Nephron (organoid): ENCODE data around the gene GRIN3B.

ENCODE experiments used
- H3K27ac Mint-ChIP-seq, 3 experiments: 2 replicates each; pipeline ENCODE4 v1.8.0; 2020; ENCODE audit warnings: mixed read lengths in 3 of 3, mild to moderate bottlenecking in 2 of 3, moderate library complexity in 1 of 3
- H3K27me3 Mint-ChIP-seq: 2 replicates; pipeline ENCODE4 v1.8.0; 2021; ENCODE audit warnings: low read depth, mild to moderate bottlenecking, moderate library complexity, mixed read lengths
- H3K36me3 Mint-ChIP-seq: 2 replicates; pipeline ENCODE4 v1.8.0; 2020; ENCODE audit warnings: low read depth, mixed read lengths
- H3K4me1 Mint-ChIP-seq: 2 replicates; pipeline ENCODE4 v1.8.0; 2020; ENCODE audit warnings: mixed read lengths
- H3K4me3 Mint-ChIP-seq, 3 experiments: 2 replicates each; pipeline ENCODE4 v1.8.0; 2020; ENCODE audit warnings: mild to moderate bottlenecking in 3 of 3, mixed read lengths in 3 of 3, moderate library complexity in 2 of 3
- H3K9me3 Mint-ChIP-seq: 2 replicates; pipeline ENCODE4 v1.8.0; 2020; ENCODE audit warnings: mixed read lengths
- TF ChIP-seq, protein P1 (sequence below), 3 experiments: fragments of 200-600 bp; sonication (generic); IDR thresholded peaks; one replicate each; pipeline ENCODE4 v1.5.0; 2021; ENCODE audit warnings: antibody characterized with exemption in 3 of 3; ENCODE audit not compliant: unreplicated experiment in 3 of 3

The GRIN3B gene

DNA sequence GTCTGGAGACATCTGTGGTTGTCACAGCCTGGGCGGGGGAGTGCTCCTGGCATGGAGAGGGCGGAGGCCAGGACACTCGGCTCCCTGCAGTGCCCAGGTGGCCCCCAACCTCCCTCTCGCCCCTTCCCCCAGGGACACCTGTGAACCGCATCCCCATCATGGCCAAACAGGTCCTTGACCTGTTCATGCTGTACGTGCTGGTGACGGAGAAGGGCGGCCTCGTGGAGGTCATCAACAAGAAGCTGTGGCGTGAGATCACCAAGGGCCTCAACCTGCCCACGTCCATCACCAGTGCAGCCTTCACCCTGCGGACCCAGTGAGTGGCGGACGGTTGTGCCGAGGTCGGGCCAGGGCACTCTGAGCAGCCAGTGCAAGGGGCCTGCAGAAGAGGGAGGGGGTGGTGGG, 36.1 kb upstream of the GRIN3B start:
- peaks cover 70% of the 10 kb centered on the region for H3K36me3 Mint-ChIP-seq
- H3K4me1 Mint-ChIP-seq = peaks cover 5% of the 10 kb centered on the region
- H3K27me3 Mint-ChIP-seq = no peaks in the 10 kb centered on the region
- no peak overlapping the region for H3K4me3 Mint-ChIP-seq
- H3K9me3 Mint-ChIP-seq = no peaks in the 10 kb centered on the region
- TF ChIP-seq, protein P1, sequence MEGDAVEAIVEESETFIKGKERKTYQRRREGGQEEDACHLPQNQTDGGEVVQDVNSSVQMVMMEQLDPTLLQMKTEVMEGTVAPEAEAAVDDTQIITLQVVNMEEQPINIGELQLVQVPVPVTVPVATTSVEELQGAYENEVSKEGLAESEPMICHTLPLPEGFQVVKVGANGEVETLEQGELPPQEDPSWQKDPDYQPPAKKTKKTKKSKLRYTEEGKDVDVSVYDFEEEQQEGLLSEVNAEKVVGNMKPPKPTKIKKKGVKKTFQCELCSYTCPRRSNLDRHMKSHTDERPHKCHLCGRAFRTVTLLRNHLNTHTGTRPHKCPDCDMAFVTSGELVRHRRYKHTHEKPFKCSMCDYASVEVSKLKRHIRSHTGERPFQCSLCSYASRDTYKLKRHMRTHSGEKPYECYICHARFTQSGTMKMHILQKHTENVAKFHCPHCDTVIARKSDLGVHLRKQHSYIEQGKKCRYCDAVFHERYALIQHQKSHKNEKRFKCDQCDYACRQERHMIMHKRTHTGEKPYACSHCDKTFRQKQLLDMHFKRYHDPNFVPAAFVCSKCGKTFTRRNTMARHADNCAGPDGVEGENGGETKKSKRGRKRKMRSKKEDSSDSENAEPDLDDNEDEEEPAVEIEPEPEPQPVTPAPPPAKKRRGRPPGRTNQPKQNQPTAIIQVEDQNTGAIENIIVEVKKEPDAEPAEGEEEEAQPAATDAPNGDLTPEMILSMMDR (IDR thresholded peaks at IDR 0.05; ENCODE audit: unreplicated experiment in 3 of 3) = no peak
- H3K27ac Mint-ChIP-seq = peak overlapping the region in 2 of 3 experiments; percentile 76 to 94

DNA sequence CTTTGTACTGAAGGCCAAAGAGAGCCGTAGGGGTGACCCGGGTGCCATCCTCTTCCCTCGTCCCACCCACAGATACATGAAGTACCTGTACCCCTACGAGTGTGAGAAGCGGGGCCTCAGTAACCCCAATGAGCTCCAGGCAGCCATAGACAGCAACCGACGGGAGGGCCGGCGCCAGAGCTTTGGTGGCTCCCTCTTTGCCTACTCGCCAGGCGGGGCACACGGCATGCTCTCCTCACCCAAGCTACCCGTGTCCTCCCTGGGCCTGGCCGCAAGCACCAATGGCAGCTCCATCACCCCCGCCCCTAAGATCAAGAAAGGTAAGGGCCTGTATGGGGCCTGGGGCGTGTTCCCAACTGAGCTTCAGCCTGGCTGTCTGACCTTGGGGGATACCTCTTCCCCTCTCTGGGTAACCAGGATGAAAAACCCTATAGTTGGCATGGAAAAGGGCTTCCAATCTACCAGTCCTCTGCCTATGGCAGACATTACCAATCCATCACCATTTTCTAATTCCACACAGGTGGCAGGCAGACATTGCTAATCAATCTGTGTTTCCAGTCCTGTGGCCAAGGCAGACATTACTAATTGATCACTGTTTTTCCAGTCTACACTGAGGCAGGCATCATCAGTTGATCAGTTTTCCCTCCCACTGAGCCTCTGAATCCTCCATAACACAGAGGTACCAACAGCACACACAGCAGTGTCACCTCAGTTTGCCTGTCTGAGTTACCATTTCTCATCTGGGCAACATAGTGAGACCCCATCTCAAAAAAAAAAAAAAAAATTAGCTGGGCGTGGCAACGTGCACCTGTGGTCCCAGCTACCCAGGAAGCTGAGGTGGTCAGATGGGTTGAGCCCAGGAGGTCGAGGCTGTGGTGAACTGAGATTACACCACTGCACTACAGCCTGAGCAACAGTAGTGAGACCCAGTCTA, 35.2 kb upstream of the GRIN3B start:
- no peak overlapping the region for H3K4me3 Mint-ChIP-seq

DNA sequence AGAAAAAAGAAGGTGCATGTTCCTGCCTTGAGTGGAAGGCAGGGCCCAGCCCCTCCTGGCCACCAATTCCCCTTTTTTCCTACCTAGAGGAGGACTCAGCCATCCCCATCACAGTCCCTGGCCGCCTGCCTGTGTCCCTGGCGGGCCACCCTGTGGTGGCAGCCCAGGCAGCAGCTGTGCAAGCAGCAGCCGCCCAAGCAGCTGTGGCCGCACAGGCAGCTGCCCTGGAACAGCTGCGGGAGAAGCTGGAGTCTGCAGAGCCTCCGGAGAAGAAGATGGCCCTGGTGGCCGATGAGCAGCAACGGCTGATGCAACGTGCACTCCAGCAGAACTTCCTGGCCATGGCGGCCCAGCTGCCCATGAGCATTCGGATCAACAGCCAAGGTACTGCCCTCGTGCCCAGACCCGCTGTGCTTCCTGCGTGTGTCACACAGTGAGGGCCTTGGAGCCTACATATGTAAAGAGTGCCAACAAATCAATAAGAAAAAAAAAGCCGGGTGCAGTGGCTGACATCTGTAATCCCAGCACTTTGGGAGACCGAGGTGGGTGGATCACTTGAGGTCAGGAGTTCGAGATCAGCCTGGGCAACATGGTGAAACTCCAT, 33.6 kb upstream of the GRIN3B start:
- TF ChIP-seq, protein P1 (IDR thresholded peaks at IDR 0.05; ENCODE audit: unreplicated experiment in 3 of 3) = no peak
- H3K4me3 Mint-ChIP-seq = no peak overlapping the region
- no peaks in the 10 kb centered on the region for H3K9me3 Mint-ChIP-seq
- peaks cover 5% of the 10 kb centered on the region for H3K4me1 Mint-ChIP-seq
- peaks cover 81% of the 10 kb centered on the region for H3K36me3 Mint-ChIP-seq
- H3K27ac Mint-ChIP-seq = no peak overlapping the region
- no peaks in the 10 kb centered on the region for H3K27me3 Mint-ChIP-seq

More for the DNA sequence above, 35.2 kb upstream of the GRIN3B start:
- Mint-ChIP-seq H3K27ac (peak overlapping the region in 2 of 3 experiments; percentile 38 to 73), H3K36me3 (peaks cover 70% of the 10 kb centered on the region), H3K27me3 (no peaks in the 10 kb centered on the region), H3K9me3 (no peaks in the 10 kb centered on the region), H3K4me1 (peaks cover 5% of the 10 kb centered on the region)
- TF ChIP-seq, protein P1 (IDR thresholded peaks at IDR 0.05; ENCODE audit: unreplicated experiment in 3 of 3) = no peak

DNA sequence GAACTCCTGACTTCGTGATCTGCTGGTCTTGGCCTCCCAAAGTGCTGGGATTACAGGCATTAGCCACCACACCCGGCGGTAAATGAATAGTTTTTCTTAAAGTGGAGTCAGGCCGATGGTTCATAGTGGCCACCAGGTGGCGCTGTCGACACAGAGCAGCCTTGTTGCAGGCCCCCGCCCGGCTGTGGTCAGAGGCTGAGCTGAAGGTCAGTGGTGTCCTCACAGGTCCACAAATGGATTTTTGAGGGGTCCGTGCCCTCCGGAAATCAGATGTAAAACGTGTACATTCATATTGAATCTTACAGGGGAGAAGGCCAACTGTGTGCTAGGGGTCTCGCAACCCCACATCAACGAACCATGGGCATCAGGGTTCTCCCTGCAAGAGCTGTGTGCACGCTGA, 29.5 kb upstream of the GRIN3B start:
- TF ChIP-seq, protein P1 (IDR thresholded peaks at IDR 0.05; ENCODE audit: unreplicated experiment in 3 of 3) = peak; percentile 49 to 58 (median 53)
- Mint-ChIP-seq H3K36me3 (peaks cover 69% of the 10 kb centered on the region), H3K4me3 (no peak overlapping the region), H3K4me1 (no peaks in the 10 kb centered on the region), H3K27me3 (no peaks in the 10 kb centered on the region), H3K9me3 (no peaks in the 10 kb centered on the region), H3K27ac (peak overlapping the region in 1 of 3 experiments; percentile 67)

DNA sequence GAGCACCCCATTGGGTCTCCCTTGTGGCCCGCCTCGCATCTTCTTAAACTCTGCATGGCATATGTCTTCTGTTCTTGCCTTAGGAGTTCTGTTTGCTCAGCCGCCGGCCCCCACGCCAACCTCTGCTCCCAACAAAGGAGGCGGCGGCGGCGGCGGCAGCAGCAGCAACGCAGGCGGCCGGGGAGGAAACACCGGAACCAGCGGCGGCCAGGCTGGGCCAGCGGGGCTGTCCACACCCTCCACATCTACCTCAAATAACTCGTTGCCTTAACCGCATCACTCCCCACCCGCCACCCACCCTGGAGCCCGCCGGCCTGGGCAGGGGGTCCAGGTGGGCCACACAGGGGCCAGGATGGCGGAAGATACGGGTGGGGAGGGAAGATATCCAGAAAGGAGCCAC, 28.4 kb upstream of the GRIN3B start:
- H3K27ac Mint-ChIP-seq = no peak overlapping the region
- H3K4me1 Mint-ChIP-seq = no peaks in the 10 kb centered on the region
- peaks cover 58% of the 10 kb centered on the region for H3K36me3 Mint-ChIP-seq
- H3K4me3 Mint-ChIP-seq = no peak overlapping the region
- H3K9me3 Mint-ChIP-seq = no peaks in the 10 kb centered on the region
- no peaks in the 10 kb centered on the region for H3K27me3 Mint-ChIP-seq
- TF ChIP-seq, protein P1 (IDR thresholded peaks at IDR 0.05; ENCODE audit: unreplicated experiment in 3 of 3) = no peak
